Activated CD8-positive, alpha-beta memory T cell treated with anti-CD3 and anti-CD28 coated beads for 36 hours (primary cell): Measurements from ENCODE around the gene HMGA1. TPM values are rescaled to one million over a fixed set of nuclear protein-coding genes. Genes with fewer than 3 reads are reported as not detected.

Experiments used
- CTCF ChIA-PET: fragments of 350-600 bp; sonication (Branson Sonifier 250); formaldehyde crosslinking; loops from one replicate; lab custom pipeline; 2021; ENCODE audit warnings: antibody characterized with exemption; lab: Charles Lee
- POLR2A ChIA-PET: fragments of 350-600 bp; sonication (Branson Sonifier 250); formaldehyde crosslinking; loops from one replicate; lab custom pipeline; 2021; ENCODE audit warnings: antibody characterized with exemption; lab: Charles Lee
- total RNA-seq, 2 experiments: library from RNA; stranded (reverse); gene quantifications; one replicate each; pipeline ENCODE4 v1.2.3, GENCODE V29; 2021

HMGA1 gene
- total RNA-seq, 2 experiments from 2014 or later, result 581 to 591 TPM

DNA sequence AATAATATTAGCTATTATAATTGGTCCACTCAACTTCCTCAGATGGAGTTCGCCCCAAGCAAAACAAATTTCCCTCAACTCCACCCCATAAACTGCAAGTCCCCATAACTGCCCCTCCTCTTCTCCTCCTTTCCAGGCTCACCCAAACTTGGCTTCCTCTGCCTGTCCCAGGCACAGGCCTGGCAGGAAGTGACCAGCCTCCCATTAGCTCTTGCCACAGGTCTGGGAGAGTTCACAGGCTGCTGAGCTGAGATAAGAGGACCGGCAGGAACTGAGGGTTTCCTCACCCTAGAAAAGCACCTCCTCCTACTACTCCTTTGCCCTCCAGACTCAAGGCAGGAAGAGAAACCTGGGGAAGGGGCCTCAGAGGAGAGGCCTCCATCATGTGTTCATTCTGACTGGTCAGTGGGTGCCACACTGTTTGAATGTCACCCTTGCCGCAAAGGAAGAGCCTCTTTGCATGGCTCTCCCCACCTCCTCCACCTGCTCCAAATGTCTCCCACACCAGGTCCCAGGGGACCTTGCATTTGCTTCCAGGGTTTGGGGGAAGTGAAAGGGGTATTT is 36.7 kb downstream of the HMGA1 start:
- ChIA-PET CTCF (interaction anchor here (1.0 kb wide), 1 partner anchor 10 kb away, joined by 5 read pairs; no protein-coding TSS in a partner anchor), POLR2A (no interaction called here)

DNA sequence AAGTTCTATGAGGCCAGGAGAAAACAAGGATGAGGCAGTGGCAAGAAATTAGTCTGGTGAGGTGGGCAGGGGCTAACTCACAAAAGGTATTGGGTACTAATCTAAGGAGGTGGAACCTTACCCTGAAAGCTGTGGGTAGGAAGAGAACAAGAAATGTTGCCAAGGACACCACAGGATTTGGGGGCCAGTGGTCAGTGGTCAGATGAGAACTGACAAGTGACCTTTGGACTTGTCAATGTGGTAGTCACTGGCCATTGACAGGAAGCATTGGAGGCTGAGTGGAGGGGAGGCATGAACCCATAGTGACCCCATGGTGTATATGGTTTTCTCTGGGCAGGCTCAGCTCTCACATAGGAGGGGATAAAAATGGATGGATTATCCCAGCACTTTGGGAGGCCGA is 37.5 kb downstream of the HMGA1 start:
- POLR2A ChIA-PET, result interaction anchor here (0.9 kb wide), 1 partner anchor 25 kb away, joined by 3 read pairs; no protein-coding TSS in a partner anchor

DNA sequence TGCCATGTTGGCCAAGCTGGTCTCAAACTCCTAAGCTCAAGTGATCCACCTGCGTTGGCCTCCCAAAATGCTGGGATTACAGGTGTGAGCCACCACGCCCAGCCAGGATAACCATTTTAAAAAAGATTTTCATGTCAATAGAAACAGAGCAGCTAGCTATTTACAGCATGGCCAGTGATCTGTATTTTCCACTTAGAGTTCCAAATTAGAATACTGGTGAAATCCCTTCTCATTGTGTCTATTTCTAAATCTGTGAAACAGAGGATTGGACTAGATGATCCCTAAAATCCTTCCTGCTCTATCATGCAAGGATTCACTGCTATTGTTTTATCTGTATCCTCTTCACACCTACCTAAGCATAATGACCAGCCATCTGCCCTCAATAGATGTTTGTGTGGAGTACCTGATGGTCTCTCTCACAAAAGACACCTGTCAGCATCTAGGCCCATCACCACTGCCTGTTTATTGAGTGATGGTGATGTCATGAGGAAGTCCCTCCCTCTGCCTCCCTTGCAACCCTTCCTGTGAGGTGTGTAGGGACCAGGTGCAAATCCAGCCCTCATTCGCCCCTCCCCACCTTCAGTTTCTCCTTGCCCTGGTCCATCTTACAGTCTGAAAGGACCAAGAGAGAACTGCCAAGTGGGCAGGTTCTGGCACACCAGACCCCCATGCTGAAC is 38.6 kb downstream of the HMGA1 start:
- POLR2A ChIA-PET, result no interaction called here
- CTCF ChIA-PET, result interaction anchor here (1.0 to 1.3 kb wide), 2 partner anchors 13 to 26 kb away, joined by 3 read pairs; partner anchors contain the start of gene SMIM29

More for the DNA sequence above, 37.5 kb downstream of the HMGA1 start:
- CTCF ChIA-PET, result interaction anchor here (1.0 kb wide), 1 partner anchor 9 kb away, joined by 5 read pairs; no protein-coding TSS in a partner anchor

DNA sequence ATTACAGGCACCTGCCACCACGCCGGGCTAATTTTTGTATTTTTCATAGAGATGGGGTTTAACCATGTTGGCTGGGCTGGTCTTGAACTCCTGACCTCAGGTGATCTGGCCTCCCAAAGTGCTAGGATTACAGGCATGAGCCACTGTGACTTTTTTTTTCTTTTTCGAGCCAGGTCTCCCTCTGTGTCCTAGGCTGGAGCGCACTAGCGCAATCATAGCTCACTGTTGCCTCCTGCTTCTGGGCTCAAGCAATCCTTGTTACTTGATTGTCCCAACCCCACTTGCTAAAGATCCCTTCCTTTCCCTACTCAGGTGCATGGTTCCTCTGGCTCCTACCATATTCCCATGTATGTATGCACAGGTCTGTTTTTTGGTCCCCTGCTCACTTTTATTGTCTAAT is 39.5 kb downstream of the HMGA1 start:
- CTCF ChIA-PET, result interaction anchor here (1.0 to 1.3 kb wide), 2 partner anchors 13 to 27 kb away, joined by 3 read pairs; partner anchors contain the start of gene SMIM29
- POLR2A ChIA-PET, result no interaction called here

DNA sequence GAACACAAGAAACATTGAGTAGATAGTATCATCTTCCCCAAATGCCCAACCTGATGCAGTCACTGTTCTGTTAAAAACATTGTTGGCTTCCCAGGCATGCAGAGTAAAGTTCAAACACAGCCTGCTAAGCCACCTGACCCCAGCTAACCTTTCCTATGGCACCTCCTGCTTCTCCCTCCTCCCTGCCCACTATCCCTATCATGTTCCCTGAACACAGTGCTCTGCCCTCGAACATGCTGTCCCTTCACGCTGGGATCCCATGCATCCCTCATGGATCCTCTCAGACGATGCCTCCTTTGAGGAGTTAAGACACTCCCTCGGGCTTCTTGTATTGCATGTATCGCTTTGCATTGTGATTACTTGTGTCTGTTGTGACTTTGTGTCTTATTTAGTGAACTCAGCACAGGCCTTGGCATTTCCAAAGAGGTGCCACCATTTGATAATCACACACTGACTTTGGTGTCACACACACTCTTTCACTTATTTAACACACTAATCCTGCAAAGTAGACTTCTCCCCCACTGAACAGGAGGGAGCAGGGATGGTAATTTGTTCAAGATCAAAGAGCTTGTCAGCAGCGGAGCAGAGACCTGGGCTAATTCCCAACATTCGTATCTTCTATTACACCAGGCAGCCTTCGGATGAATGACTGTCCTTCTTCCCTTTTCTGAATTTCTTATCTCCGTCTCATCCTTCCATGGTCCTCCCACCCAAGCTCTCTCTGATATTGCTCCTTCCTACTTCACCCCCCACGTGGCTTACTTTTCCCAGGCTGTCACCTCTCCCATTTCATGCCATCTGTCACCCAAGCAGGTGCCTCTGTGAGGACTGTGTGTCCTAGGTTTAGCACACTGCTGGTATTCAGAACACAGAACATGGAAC is 40.4 kb downstream of the HMGA1 start:
- POLR2A ChIA-PET, result no interaction called here

DNA sequence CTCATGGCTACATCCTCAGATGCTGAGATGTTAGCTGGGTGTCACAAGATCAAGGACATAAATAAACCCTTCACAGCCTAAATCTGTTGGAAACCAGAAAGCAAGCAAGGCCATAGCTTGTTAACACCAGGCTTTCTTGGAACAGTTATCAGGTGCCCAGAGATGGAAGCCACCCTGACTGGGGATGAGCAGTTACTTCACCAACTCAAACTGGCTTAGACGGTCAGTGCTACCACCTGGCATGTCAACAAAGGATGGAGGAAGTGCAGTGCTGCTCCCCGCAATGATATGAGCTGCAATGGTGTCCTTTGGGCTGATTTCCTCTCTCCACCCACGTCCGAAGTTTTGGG is 41.1 kb downstream of the HMGA1 start:
- ChIA-PET CTCF (no interaction called here), POLR2A (no interaction called here)

More for the DNA sequence above, 40.4 kb downstream of the HMGA1 start:
- CTCF ChIA-PET, result no interaction called here

DNA sequence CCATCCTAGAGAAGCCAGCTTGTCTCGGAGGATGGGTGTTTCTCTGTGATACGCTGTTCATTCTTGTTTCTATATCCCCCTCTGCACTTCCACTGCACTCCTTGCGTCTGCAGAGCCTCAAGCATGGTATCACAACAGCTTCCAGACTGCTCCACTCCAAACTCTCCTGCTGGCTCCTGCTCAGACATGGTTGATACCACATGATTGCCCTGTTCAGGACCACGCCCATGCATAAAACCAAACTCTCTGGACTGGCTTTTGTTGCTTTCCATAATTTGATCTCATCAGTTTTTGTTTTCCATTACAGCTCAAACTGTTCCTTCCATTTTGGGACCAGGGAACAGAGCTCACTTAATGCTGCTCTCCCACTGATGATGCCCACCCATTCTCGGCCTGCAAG is 42.2 kb downstream of the HMGA1 start:
- POLR2A ChIA-PET, result no interaction called here
- CTCF ChIA-PET, result no interaction called here

DNA sequence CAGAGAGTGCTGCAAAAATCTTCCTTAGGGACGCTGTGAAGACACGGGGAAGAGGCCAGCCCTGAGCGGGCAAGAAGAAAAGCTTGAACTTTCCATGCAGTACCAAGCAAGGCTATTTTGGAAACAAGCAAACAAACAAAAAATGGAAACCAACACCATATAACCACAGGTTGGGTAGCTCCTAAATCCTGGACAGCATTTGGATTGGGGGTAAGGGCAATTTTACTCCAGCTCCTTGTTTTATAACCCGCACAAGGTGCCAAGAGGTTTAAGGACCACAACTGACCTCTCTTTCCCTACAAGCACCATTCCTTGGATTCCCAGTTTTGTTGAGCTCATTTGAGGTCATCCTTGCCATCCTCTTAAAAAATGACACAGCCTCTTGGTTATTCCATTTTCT is 43.5 kb downstream of the HMGA1 start:
- ChIA-PET CTCF (no interaction called here), POLR2A (no interaction called here)

DNA sequence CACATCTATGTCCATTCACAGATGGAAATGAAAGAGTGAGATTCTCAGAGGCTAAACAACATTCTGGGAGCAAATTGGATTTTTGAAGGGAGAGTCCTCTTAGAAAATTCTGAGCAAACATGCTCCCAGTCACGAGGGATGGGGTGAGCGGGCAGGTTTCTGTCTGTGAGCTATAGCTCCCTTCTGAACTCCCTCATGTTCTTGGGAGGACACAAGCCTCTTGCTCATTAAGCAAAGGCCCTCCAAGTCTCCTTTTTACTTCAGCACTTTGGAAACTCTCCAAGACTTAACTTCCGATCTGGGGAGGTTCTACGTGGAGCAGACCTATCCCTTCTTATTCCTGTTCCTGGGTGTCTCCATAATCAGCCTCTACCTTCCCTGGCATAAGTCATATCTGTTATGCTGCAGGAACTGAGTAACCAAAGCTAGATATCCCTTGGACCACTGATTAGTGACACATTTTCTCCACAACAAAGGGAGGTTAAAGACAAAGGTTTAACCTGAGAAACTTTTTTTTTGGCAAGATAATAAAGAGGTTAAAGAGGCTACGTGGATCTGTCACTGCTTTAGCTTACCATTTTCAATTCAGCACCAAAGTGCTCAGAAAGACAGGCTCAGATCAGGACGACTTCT is 45.1 kb downstream of the HMGA1 start:
- ChIA-PET CTCF (interaction anchor here (0.8 kb wide), 1 partner anchor 31 kb away, joined by 3 read pairs; no protein-coding TSS in a partner anchor), POLR2A (no interaction called here)

DNA sequence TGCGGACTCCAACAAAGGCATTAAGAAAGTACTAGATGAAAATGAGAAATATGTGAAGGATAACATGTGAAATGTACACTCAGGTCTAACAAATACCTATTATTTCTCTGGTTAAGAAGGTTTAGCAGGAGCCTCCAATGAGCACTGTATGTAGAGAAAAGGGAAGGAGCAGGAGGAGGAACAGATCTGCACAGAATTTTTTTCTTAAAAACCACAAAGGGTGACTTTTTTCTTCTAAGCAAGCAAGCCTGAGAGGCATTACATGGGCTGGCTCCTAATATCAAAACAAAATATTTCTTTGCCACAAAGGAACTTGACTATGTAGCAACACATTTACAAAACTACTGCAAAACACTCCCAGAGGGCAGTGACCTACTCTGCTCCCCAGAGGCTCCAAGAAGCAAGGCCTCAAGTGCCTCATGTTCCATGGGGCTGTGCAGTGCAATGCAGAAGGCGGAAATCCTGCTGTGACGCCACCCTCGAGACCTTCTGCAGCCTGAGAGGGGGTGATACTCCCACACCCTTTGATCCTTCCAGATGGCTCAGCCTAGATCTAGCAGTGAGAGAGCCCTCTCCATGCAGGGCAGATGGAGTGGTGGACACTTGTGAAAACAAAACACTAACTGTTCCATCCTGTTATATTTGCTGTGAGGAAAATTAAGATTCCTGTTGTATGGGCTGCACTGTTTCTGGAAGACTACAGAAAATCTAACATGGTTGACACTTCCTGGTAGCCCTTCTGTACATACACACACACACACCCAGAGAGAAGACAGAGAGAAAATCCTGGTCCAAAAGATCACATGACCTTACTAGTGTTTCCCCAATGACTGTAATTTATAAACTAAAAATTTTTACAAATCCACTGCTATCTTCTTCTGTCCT is 48.1 kb downstream of the HMGA1 start:
- ChIA-PET CTCF (no interaction called here), POLR2A (no interaction called here)

DNA sequence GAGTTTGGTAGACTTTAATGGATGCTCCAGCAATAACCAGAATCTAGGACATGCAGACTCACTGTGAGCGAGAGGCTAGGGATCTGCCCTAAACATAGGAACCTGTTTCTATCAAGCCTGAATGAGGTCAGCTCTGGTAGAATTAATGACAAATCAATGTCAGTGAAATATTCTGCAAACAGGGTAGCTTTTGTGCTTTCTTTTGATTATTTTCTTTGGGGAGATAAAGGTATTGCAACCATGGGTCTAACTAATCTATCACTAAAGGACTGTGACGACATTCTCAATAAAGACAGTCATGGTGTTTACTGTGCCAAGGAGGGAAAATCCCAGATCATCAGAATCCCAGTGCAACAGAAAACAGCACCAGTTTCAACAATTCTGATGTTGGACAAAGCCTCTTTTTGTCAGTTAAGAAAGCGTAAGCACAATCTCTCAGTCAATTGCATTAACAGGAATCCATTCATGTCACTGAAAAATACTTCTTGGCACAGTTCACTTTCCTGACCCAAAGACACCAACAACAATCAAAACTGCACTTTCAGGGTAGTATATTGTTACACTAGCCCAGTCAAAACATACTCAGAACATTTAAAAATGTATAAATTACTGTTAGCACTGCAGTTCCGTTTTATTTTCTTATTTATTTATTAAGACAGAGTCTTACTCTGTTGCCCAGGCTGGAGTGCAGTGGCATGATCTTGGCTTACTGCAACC is 48.9 kb downstream of the HMGA1 start:
- POLR2A ChIA-PET, result no interaction called here
- CTCF ChIA-PET, result no interaction called here

DNA sequence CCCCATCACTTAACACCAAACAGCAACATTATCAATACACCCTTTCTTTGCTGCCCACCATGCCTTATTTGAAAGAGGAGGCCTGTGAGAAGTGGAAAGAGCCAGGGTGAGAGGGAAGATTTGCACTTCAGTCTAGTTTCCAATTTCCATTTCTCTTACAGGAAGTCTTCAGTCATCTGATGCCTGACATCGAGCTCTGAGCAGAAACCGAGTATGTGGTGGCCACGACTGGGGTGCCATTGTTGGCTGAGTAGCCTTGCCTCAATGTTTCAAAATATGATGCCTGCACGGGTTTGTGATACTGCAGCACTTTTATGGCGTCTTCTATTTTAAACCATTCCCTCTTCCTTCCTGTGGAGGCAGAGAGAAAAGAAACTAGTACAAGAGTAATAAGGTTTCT is 51.9 kb downstream of the HMGA1 start:
- ChIA-PET POLR2A (no interaction called here), CTCF (interaction anchor here (1.3 kb wide), 1 partner anchor 13 kb away, joined by 3 read pairs; no protein-coding TSS in a partner anchor)

DNA sequence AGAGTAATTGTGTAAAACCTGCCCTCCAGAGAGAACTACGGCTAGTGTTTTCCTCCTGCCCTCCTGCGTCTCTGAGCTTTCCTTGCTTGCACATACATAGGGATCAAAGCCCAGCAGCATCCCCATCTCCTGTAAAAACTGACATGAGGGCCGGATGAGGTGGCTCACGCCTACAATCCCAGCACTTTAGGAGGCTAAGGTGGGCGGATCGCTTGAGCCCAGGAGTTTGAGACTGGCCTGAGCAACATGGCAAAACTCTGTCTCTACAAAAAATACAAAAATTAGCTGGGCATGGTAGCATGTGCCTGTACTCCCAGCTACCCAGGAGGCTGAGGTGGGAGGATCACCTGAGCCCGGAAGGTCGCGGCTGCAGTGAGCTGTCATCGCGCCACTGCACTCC is 52.5 kb downstream of the HMGA1 start:
- CTCF ChIA-PET, result interaction anchor here (1.3 kb wide), 1 partner anchor 13 kb away, joined by 3 read pairs; no protein-coding TSS in a partner anchor
- POLR2A ChIA-PET, result no interaction called here

DNA sequence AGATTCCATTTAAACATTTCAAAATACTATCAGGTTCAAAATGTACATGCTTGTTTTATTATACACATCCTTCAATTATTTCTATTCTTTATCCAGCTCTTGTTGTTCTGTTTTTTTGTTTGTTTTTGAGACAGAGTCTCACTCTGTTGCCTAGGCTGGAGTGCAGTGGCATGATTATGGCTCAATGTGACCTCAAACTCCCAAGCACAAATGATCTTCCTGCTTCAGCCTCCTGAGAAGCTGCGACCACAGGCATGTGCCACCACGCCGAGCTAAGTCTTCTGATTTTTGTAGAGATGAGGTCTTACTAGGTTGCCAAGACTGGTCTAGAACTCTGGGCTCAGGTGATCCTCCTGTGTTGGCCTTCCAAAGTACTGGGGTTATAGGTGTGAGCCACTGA is 56.3 kb downstream of the HMGA1 start:
- ChIA-PET CTCF (no interaction called here), POLR2A (no interaction called here)

DNA sequence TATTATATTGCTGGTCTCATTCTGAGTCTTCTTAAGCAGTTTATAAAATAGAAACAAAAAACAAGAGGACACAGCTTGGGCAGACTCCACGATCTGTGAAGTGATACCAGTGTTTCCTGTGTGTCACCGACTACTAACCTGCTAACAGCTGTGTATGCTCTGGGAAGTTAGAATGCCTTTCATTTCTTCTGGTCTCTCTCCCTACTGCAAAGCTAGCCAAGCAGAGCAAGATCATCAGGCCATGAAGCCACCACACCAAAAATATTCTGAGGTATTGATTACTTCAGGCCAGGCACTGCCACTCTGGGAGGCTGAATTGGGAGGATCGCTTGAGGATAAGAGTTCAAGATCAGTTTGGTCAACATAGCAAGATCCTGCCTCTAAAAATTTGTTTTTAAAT is 59.0 kb downstream of the HMGA1 start:
- POLR2A ChIA-PET, result no interaction called here
- CTCF ChIA-PET, result interaction anchor here (1.0 kb wide), 1 partner anchor 25 kb away, joined by 3 read pairs; no protein-coding TSS in a partner anchor
